NCI-H2171 treated with DMSO at 0.1 percent for 48 hours (cell line): Measurements from ENCODE around the gene TTF2.
"Not testable (repeated sequence)": the region's sequence is repeated elsewhere in the genome, so short reads cannot be mapped to it uniquely, and the experiment has no call there.

ENCODE experiments used
- DNase-seq: peaks from one replicate; lab custom pipeline; 2025; lab: John Stamatoyannopoulos, UW

The TTF2 gene

DNA sequence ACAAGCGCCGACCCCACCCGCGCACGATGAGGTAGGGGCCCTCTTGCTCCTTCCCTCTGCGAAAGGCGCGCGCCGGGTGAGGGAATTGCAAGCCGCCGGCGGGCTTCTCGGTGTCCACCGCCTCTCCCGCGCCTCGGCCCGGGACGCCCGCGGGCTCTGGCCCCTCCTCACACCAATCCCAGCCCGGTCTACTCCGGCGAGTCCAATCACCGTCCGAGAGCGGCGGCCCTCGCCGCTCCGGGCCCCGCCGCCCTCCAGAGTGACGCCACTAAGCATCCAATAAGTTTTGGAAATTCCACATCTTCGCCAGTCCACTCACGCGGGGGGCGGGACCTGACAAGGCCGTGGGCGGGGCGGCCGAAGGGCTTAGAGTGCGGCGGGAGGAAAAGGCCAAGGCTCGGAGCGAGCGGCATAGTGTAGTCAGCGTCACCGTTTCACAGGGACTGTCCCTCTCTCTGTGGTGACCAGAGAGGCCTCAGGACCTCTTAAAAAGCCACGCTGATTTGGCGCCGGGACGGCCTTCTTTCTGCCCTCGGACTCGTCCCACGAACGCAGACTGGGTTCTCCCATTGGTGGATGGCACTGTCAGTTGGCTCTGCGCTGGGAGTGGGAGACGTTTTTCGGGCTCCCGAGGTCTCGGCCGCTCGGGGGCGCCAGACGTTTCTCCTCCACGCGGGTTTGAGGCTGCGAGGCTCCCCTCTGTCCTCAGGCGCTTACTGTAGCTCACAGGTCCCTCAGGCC is 61.6 kb downstream of the TTF2 start, which contains the start of gene TRIM45:
Gene TRIM45, minus strand, starts transcription at position 161 of the 741 bp plus-strand sequence. CDS start 548 bp downstream, outside the sequence.
- peak; percentile 95 for DNase-seq

DNA sequence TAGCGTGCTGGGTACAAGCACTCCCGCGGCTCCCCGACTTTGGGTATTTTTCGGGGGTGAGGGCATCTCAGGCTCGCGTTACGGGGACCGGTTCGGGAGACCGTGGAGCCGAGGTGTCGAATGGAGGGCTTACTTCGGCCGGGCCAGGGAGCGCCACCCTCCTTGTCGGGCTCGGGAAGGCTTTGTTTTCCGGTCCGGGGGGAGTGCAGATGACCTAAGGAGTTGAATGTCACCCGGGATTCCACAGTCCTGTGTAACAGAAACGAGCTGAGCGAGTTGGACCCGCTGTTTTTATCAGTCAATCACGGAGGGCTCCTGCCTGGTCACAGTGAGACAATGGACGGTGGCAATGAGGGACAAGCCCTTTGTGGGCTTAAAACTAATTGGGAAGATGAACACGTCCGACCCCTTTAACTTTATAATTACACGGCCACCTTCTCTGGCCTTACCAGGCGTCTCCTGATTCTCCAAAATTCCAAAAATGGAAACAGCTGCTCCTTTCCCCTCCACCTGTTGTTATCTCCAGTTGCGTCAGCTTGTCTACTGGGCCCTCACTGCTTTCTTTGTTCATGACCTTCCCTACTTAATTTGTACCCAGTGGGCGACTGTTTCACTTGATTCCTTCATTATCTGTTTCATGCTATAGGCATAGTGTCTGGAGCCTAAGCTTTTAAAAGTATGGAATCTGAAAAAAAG is 62.4 kb downstream of the TTF2 start:
- peak; percentile 15 for DNase-seq

DNA sequence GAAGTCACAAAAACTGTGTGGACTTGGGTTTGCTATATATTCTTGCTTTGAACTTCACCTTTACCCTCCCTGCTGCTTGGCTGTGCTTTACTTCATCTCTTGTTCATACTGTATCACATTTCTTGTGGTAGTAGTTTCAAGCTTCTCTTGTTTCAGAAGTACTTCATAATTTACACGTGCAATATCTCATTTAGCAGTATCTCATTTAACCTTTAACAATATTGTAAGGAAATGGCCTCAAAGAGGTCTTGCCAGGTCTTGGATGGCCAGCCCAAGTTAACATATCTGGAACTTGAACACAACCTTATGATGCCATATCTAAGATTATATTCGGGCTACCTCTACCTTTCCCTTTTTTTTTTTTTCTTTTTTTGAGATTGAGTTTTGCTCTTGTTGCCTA is 63.1 kb downstream of the TTF2 start:
- DNase-seq, result no peak

DNA sequence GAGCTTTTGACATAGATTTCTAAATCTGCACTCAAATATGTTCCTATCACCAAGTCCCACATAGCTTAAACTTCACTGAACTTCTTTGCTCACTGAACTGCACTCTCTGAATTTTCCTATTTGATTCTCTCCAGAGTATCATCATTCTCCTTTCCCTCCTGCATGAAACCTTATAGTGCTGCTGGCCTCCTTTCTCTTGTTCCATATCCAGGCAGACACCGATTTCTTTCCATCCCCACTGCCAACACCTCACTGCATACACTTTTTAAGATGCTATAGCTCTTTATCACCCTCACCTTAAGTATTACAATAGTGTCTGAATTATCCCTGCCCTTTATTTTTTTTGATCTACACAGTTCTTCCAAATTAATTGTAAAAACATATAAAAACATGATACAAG is 64.5 kb downstream of the TTF2 start:
- no peak for DNase-seq

DNA sequence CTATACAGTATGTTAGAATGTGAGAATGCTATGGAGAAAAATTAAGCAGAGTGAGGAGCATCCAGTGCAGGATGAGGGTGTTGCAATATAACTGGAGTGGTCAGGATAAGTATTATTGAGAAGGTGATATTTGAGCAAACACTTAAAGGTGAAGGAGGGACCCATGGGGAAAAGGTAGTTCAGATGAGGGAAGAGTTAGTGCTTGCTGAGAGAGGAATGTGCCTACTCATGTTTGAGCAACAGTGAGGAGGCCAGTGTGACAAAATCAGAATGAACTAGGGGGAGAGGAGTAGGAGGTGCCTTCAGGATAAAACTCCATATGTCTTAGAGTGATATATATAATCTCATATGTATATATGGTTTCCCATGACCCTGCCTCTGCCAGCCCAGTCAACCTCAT is 67.7 kb downstream of the TTF2 start:
- no peak for DNase-seq

DNA sequence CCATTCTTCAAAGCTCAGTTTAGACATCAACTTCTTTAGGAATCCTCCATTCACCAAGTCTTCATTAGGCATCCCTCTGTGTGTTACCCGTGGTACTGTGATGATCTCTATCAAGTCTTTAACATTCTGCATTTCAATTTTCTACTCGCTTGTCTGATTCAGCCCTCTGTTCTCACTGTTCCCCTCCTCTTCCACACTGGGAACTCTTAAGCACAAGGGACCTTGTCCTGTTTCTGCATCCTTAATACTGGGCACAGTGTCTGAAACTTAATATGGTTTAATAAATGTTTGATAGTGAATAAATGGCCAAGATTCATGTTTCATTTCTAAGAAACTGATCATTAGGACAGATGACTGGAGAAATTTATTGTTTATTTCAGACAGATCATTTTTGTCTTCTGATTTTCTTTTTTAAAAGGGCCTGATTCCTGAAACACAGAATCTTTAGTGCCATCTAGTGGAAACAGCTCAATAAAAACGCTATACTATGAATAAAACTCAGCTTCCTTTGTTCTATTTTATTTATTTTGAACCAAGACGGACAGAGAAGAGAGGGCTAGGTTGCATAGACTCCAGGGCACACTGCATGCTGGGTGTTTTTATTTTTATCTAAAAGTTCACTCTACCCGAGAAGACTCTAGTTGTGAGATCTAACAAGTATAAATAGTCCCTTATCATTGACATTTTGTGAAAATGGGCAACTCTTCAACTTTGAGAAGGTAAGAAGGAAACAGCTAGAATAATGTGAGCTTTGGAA is 68.4 kb downstream of the TTF2 start:
- DNase-seq, result peak; percentile 82

DNA sequence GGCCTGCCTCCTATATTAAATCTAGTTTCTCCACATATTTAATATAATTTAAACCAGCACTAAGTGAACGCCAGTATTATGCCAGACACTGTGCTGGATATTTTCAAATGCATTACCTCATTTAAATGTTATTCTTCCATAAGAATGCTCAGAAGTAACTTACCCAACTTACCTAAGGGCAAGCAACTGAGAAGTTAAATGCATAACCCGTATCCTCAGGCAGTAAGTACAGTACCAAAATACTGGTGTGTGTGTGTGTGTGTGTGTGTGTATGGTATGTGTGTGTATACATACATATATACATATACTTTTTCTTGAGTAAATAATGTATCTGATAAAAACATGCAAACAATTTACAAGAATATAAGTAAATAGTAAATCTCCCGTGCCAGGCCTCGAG is 70.4 kb downstream of the TTF2 start:
- DNase-seq, result no peak

DNA sequence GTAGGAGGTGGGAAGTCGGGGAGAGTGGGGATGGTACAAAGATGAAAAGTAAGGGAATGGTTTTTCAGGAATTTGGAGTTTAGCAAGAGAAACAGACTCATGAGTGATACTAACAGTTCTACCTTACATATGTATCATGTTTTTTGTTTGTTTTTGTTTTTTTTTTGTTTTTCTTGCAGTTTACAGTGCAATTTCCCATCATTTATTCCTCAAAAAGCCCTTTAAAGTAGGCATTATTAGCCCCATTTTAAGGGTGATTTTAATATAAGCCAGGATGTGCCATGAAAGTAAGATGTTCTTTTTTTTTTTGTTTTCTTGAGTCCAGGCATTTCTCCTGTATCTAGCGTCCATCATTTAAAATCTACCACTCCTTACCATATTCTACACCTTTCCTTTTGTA is 75.2 kb downstream of the TTF2 start:
- no peak for DNase-seq

DNA sequence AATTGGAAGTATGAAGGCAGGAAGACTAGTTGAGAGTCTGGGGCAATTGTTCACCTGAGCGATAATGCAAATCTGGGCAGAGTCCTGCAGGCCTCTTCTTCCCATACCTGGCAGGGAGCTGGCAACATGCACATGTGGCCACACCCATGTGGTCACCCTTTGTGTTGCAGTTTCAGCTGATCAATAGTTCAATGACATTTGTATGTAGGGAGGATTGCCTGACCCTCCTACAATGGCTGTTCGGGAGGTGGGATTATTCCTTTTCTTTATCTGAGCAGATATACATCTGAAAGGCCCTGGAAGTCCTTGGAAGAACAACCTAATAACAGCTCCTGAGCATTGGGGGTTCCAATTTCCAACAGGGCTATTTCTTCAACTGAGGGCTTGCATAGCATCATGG is 76.6 kb downstream of the TTF2 start:
- no peak for DNase-seq

DNA sequence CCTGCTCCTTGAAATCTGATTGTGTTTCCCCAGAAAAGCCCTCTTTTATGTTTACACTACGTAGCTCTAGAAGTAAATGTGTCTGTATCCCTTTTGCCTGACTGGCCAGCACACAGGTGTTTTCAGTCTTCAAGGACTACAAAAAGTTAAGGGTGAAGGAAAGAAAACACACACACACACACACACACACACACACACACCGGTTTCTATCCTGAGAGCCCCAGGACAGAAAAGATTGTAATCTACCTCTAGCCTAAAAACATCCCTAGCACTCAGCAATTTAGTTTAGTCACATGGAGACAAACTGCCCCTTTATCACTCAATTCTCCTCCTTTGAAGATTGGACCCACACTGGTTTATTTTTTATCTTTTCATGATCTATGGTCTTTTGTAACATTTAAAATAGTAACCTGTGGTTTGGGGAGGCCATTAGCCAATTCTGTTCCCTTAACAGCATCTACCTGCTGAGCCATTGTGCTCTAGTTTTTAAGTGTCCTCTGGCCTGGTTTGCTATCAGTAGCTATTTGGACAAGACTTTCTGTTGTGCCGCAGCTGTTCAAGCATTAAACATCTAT is 77.2 kb downstream of the TTF2 start:
- DNase-seq, result no peak

DNA sequence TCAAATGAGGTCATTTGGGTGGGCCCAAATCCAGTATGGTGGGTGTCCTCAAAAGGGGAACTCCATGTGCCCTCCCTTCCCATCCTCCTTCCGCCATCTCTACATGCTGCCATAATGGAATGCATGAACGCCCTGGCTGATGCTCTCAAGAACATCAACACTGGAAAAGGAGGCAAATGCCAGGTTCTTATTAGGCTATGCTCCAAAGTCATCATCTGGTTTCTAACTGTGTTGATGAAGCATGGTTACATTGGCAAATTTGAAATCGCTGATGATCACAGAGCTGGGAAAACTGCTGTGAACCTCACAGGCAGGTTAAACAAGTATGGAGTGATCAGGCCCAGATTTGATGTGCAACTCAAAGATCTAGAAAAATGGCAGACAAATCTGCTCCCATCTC is 78.0 kb downstream of the TTF2 start:
- no peak for DNase-seq

DNA sequence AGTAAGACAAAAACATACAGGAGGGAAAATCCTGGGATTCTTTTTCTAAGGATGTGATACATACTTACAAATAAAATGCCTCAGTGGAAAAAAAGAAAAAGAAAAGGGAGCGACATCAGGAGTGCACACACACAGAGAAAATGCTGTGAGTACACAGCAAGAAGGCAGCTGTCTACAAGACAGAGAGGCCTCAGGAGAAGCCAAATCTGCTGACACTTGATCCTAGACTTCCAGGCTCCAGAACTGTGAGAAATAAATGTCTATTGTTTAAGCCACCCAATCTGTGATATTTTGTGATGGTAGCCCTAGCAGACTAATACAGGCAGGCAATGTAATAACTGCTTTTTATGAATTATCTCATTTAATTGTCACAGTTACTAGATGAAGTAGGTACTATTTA is 78.4 kb downstream of the TTF2 start:
- peak; percentile 46 for DNase-seq

DNA sequence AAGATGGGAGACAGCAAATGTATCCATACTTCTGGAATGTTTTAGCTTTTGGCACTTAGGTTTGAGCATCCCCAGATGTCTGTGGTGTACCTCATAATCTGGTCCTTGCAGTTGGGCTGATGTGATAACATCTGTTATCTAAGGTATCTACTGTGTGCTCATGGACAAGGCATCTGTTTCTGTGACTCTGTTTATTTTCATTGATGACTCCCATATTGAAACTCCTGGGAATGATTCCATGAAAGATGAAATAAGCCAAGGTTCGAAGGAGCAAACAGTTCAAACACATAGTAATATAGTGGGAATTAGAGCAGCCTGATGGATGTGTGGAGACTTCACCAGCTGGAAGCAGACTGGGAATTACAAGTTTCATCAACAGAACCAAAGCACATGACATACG is 82.1 kb downstream of the TTF2 start:
- DNase-seq, result no peak

DNA sequence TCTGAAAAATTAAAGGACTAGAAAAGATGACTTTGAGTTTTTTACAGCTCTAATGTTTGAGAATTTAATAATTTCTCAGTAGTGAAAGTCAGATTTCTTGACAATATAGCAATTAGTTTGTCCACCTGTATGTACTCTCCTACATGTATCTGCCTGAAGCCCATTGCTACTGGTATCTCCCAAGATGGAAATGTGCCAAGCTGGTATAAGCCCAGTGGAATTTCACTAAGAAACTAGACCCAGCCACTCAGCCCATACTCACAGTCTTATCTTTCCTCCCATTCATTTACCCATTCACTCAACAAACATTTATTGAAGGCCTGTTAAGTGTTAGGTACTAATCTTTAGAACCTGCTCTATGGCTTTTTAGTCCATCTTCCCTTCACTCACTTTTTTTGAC is 83.0 kb downstream of the TTF2 start:
- DNase-seq, result no peak

DNA sequence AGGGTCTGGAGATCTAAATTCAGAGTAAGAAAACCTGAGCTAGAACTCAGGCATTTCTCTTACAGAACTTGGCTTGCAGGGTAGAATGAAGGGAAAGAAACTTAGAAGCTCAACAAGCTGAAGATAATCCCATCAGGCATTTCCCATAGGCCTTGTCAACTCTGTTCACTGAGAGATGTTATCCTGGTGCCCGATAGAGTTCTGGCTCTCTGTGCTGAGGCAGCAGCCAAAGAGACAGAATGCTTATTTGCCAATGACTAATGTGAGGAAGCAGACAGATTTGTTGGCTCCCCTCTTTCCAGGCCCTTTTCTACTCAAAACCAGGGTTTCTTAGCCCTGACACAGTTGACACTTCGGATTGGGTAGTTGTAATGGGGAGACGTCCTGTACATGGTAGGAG is 83.7 kb downstream of the TTF2 start:
- DNase-seq, result no peak

DNA sequence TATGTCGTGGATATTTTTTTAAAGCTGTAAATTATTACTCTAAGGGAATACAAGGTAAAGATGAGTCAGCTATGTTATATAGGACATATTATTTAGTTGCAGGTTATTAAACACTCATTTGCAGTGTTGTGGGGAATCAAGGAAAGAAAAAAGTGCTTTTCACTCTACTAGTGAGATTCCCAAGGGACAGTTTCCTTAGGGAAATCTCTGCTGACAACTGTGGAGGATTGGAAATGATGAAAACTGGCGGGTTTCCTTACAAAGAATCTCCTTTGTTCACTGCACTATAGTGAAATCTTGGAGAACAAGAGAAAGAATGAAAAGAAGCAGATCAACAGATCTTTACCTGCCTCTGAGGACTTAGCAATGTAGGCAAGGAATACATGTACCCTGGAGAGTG is 85.9 kb downstream of the TTF2 start:
- peak; percentile 15 for DNase-seq

DNA sequence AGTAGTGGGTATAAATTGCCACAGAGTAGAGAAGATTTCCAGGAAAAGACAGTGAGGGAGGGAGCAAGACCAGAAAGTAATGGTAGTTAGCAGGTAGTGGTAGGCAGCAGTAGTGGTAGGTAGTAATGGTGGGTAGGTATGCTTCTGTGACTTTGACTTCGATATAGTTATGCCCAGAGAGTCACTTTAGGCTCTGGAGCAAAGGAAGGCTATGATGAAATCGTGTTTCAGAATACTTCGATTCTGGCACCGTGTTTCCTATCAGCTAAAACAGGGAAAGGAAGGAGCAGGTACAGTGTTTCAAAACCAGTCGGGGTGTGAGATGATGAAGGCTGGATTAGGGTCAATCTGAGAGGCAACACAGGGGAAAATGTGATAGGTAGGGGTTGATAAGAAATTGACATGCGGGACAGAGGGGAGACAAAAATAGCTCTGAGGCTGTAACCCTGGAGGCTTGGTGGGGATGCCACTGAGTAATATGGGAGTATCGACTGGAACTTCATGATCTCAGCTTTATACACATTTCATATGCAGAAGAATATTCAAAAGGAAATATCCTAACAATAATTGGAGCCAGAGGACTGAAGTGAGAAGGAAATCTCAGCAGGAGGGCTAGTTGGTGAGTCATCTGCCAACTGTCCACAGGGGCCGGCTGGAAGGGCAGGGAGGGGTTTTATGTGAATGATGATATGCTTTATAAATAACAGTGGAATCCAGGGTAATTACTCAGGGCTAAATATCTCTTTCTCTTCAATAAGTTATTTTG is 86.6 kb downstream of the TTF2 start:
- no peak for DNase-seq

DNA sequence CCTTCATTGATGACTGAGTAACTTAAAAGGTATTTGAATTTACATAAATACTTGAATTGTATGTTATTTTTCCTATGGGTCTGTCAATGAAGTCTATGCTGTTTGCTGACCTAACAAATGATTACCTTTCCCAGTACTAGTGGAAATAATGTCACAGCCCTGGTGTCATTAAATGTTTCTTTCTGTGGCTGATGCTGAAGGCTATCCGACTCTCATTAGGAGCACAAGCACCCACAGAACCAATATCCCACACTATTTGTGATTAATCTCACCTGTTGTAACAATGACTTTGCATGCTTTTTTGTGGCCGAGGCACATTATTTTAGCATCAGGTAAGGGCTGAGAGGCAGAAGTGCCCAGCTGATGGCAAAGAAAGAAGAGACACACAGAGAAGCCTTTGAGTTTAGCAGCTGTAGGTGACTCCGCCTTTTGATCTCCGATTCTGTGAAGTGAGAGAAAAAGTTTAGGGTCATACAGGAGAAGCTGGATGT is 87.3 kb downstream of the TTF2 start:
- no peak for DNase-seq

DNA sequence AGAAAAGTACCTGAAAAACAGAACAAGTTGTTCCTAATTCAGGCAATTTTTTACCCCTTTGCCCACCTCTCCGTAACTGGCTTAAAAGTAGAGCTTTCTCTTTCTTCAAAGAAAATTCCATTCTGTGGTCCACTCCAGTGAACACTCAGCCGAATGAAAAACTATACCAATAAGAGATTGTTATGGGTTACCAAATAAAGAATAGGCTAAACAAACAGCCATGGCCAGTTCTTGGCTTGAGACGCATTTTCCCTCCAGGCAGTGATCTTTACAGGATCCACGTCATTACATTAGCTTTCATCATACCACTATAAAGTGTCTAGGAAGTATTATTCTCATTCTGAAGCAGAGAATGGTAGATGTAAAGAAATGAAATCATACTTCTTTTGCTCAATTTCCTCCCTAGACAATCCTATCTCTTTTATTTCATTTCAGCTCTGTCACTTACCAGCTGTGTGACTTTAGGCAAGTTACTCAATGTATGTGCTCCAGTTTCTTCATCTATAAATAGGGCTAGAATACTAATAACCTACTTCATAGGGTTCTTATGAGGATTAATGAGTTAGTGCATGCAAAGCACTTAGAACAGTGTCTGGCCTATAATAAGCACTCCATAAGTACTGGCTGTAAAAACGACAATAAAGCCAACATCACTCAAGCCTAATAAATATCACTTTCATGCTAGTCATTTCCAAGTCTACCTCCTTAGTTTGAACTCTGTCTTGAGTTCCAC is 87.9 kb downstream of the TTF2 start:
- no peak for DNase-seq

DNA sequence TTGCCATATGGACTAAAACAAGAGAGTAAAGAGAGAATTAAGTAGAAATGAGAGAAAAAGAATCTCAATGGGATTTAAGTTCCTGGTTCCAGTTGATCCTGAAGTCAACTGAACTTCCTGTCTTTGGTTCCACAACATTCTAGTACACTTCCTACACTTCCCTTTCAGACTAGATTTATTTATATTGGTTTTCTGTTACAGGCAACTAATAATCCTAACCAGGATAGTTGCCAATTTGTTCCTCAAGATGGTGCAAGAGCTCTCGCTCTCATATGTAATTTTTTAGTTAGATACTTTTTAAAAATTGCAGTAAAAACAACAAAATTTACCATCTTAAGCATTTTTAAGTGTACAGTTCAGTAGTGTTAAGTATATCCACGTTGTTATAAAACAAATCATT is 90.2 kb downstream of the TTF2 start:
- DNase-seq, result no peak

DNA sequence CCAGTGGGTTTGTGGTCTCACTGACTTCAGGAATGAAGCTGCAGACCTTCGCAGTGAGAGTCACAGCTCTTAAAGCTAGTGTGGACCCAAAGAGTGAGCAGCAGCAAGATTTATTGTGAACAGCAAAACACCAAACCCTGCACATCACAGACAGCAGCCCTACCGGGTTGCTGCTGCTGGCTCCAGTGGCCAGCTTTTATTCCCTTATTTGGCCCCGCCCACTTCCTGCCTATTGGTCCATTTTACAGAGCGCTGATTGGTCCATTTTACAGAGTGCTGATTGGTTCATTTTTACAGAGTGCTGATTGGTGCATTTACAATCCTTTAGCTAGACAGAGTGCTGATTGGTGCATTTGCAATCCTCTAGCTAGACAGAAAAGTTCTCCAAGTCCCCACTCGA is 91.2 kb downstream of the TTF2 start:
- DNase-seq, result not testable (repeated sequence)
